Mammary epithelial cell (primary cell): Measurements from ENCODE around the gene ERGIC1.

ENCODE experiments used
- EZH2 ChIP-seq: IDR thresholded peaks from 2 replicates; pipeline ENCODE4 v1.6.1; 2012; ENCODE audit warnings: low read length, inconsistent platforms, borderline replicate concordance
- TF ChIP-seq, protein P1 (sequence below), 2 donors: IDR thresholded peaks in 1 of 2; conservative IDR thresholded peaks in 1 of 2; 2 replicates each; pipeline ENCODE4 v1.5.1; 2011 to 2012; ENCODE audit warnings: inconsistent platforms in 2 of 2, low read length in 2 of 2, mild to moderate bottlenecking in 2 of 2, control low read depth in 1 of 2, low read depth in 1 of 2; ENCODE audit not compliant: insufficient read depth in 1 of 2; ENCODE audit errors: extremely low read depth in 1 of 2

DNA sequence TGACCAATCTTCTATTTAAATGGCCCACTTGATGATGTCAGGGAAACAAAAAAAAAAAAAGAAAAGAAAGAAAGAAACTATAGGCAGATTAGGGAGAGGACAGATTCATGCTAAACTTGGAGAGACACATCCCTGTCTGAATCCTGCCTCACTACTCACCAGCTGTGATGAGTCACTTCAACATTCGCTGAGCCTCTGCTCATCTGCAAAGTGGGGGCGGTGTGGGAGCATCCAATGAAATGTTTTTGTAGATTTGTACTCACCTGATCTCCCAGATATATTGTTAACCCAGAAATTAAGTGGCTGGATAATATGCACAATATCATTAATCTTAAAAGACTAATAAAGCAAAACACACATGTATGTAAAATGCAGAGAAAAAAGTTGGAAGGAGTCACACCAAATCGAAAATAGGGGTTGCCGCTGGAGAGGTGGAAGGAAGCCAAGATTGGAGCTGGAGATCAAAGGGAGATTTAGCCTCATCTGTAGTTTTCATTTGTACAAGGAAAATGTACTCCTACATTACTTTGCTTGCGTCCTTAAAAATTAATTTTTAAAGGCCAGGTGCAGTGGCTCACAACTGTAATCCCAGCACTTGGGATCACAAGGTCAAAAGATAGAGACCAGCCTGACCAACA, 17.0 kb upstream of the ERGIC1 start:
- TF ChIP-seq, protein P1, sequence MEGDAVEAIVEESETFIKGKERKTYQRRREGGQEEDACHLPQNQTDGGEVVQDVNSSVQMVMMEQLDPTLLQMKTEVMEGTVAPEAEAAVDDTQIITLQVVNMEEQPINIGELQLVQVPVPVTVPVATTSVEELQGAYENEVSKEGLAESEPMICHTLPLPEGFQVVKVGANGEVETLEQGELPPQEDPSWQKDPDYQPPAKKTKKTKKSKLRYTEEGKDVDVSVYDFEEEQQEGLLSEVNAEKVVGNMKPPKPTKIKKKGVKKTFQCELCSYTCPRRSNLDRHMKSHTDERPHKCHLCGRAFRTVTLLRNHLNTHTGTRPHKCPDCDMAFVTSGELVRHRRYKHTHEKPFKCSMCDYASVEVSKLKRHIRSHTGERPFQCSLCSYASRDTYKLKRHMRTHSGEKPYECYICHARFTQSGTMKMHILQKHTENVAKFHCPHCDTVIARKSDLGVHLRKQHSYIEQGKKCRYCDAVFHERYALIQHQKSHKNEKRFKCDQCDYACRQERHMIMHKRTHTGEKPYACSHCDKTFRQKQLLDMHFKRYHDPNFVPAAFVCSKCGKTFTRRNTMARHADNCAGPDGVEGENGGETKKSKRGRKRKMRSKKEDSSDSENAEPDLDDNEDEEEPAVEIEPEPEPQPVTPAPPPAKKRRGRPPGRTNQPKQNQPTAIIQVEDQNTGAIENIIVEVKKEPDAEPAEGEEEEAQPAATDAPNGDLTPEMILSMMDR (conservative IDR thresholded peaks at IDR 0.05 in 1 of 2, IDR thresholded peaks at IDR 0.05 in 1 of 2; ENCODE audit: extremely low read depth in 1 of 2, insufficient read depth in 1 of 2, low read depth in 1 of 2, low read length in 2 of 2), result no peak
- no peak for TF ChIP-seq EZH2
